Activated naive CD4-positive, alpha-beta T cell treated with anti-CD3 and anti-CD28 coated beads for 36 hours (primary cell): Measurements from ENCODE around the gene SFXN5. TPM values are rescaled to one million over a fixed set of nuclear protein-coding genes. Genes with fewer than 3 reads are reported as not detected.

ENCODE experiments used
- CTCF ChIA-PET: fragments of 350-600 bp; sonication (Branson Sonifier 250); formaldehyde crosslinking; loops from one replicate; lab custom pipeline; 2021; ENCODE audit warnings: antibody characterized with exemption; lab: Charles Lee
- DNase-seq: peaks from one replicate; pipeline ENCODE4 v3.0.0-alpha.2; 2020
- H3K27ac Mint-ChIP-seq: one replicate; pipeline ENCODE4 v1.8.0; 2021; ENCODE audit warnings: mild to moderate bottlenecking, mixed read lengths
- H3K27me3 Mint-ChIP-seq: one replicate; pipeline ENCODE4 v1.8.0; 2021; ENCODE audit warnings: low read depth, mixed read lengths
- H3K36me3 Mint-ChIP-seq: one replicate; pipeline ENCODE4 v1.8.0; 2021; ENCODE audit warnings: low read depth, mixed read lengths
- H3K4me1 Mint-ChIP-seq: one replicate; pipeline ENCODE4 v1.8.0; 2021; ENCODE audit warnings: low read depth, mixed read lengths
- H3K4me3 Mint-ChIP-seq: one replicate; pipeline ENCODE4 v1.8.0; 2021; ENCODE audit warnings: mild to moderate bottlenecking, moderate library complexity, mixed read lengths
- H3K9me3 Mint-ChIP-seq: one replicate; pipeline ENCODE4 v1.8.0; 2021; ENCODE audit warnings: mixed read lengths
- intact Hi-C: fragments of 100-400 bp; cut with micrococcal nuclease; formaldehyde crosslinking; loops from one replicate; pipeline ENCODE4 v1.15.1; 2023
- total RNA-seq, 2 experiments: library from RNA; stranded (reverse); gene quantifications; one replicate each; pipeline ENCODE4 v1.2.3, GENCODE V29; 2021

The SFXN5 gene
- total RNA-seq, 2 experiments from 2014 or later, result 5.3 to 6.8 TPM

DNA sequence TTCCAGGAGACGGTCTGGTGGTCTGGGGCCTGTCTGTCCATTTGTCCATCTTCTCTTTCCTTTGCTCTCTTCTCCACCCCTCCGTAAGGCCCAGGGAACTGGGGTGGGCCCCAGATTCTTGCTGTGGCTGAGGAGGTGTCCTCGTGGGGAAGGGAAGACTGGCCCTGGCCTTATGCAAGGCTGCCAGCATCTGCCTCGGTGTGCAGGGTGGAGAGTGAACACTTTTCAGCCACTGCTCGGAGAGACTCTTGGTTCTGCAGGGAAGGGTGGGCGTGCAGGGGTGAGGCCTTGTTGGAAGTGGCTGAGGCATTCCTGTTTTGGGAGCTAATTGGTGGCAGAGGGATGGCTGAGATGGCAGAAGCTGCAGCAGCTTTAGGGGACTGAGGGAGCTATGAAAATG is 131.2 kb downstream of the SFXN5 start:
- intact Hi-C loops, result no loop called here
- CTCF ChIA-PET, result interaction anchor here (2.1 kb wide), 1 partner anchor 47 kb away, joined by 6 read pairs; no protein-coding TSS in a partner anchor

DNA sequence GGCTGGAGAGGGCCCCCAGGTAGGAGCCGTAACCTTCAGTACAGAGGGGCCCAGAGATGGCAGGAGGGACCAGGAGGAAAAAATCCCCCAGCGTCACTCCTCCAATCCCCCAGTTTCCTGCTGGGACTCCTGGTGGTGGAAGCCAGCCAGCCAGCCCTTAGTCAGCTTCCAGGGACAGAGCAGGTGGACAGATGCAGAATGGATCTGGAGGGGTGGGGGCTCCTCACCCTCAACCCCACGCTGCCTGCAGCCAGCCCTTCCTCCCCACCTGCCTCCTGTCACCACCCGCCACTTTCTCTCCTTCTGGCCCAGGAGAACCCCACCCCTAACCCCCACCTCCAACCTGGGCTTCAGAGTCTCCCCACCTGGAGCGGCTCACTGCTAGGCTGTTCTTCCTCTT is 133.1 kb downstream of the SFXN5 start:
- no peaks in the 10 kb centered on the region for H3K36me3 Mint-ChIP-seq
- intact Hi-C loops, result no loop called here
- CTCF ChIA-PET, result no interaction called here
- no peaks in the 10 kb centered on the region for H3K9me3 Mint-ChIP-seq
- DNase-seq, result no peak
- no peak overlapping the region for H3K27ac Mint-ChIP-seq
- no peaks in the 10 kb centered on the region for H3K4me1 Mint-ChIP-seq
- no peak overlapping the region for H3K4me3 Mint-ChIP-seq
- H3K27me3 Mint-ChIP-seq, result peaks cover 4% of the 10 kb centered on the region

More for the DNA sequence above, 131.2 kb downstream of the SFXN5 start:
- DNase-seq, result no peak
- H3K27ac Mint-ChIP-seq, result no peak overlapping the region
- H3K9me3 Mint-ChIP-seq, result no peaks in the 10 kb centered on the region
- peaks cover 4% of the 10 kb centered on the region for H3K27me3 Mint-ChIP-seq
- no peak overlapping the region for H3K4me3 Mint-ChIP-seq
- no peaks in the 10 kb centered on the region for H3K4me1 Mint-ChIP-seq
- H3K36me3 Mint-ChIP-seq, result no peaks in the 10 kb centered on the region

DNA sequence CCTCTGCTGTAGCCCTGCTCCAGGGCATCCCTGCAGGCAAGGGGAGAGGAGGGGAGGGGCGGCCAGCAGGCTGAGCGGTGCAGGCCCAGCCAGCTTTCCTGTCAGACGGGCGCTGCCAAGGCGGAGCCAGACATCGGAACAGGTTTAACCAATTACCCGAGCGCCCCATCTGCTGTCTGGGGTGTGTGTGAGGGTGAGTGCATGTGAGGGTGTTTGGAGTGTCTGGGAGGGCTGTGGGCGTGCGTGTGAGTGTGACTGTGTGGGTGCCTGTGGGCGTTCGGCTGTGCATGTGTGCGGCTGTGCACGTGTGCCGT is 134.2 kb downstream of the SFXN5 start:
- Mint-ChIP-seq H3K4me3 (no peak overlapping the region), H3K27me3 (peaks cover 4% of the 10 kb centered on the region), H3K4me1 (no peaks in the 10 kb centered on the region), H3K27ac (no peak overlapping the region), H3K9me3 (no peaks in the 10 kb centered on the region), H3K36me3 (no peaks in the 10 kb centered on the region)
- intact Hi-C loops, result no loop called here
- DNase-seq, result no peak
- CTCF ChIA-PET, result no interaction called here

DNA sequence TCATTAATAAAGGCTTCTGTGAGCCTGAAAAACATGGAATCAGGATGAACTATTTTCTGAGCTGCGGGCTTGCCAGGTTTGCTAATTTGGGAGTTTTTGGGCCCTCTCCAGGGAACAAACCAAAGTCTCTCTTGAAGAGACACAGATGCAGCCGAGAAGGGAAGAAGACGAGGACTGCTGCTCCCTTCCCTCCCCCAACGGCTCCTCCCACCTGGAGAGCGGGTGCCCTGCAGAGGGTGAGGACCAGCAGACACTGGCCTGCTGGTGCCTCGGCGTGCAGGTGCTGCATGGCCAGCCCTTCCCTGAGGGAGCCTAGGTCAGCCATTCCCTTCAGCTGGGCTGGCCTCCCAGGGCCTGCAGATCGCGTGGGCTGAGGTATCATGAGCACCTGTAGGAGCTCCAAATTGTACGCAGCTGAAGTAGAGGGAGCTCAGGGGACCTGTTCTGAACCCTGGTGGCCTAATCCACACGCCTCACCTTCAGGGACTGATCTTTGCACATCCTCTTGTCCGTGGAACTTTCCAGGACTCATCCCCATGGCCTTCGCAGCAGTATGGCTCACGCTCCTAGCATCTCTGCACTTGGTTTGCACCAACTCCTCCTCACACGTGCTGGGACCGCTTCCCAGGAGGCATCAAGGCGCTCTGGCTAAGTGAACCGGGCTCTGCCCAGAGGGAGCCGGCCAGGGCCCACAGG is 134.7 kb downstream of the SFXN5 start:
- peaks cover 4% of the 10 kb centered on the region for H3K27me3 Mint-ChIP-seq
- no peaks in the 10 kb centered on the region for H3K9me3 Mint-ChIP-seq
- CTCF ChIA-PET, result no interaction called here
- intact Hi-C loops, result no loop called here
- H3K36me3 Mint-ChIP-seq, result no peaks in the 10 kb centered on the region
- no peak overlapping the region for H3K4me3 Mint-ChIP-seq
- no peaks in the 10 kb centered on the region for H3K4me1 Mint-ChIP-seq
- DNase-seq, result no peak
- H3K27ac Mint-ChIP-seq, result no peak overlapping the region

GRCh38 chr2:72935611-72935957 is 135.9 kb downstream of the SFXN5 start:
- no peaks in the 10 kb centered on the region for H3K9me3 Mint-ChIP-seq
- peaks cover 6% of the 10 kb centered on the region for H3K27me3 Mint-ChIP-seq
- DNase-seq, result no peak
- no peaks in the 10 kb centered on the region for H3K36me3 Mint-ChIP-seq
- CTCF ChIA-PET, result interaction anchor here (0.7 to 1.3 kb wide), 3 partner anchors 17 to 43 kb away, joined by 3 to 5 read pairs (median 4); no protein-coding TSS in a partner anchor
- H3K4me1 Mint-ChIP-seq, result no peaks in the 10 kb centered on the region
- H3K4me3 Mint-ChIP-seq, result no peak overlapping the region
- intact Hi-C loops, result loop anchor here (1.0 kb wide), 1 partner anchor 42 kb away; no protein-coding TSS in a partner anchor
- no peak overlapping the region for H3K27ac Mint-ChIP-seq

GRCh38 chr2:72934683-72935610 is 136.6 kb downstream of the SFXN5 start:
- H3K36me3 Mint-ChIP-seq, result no peaks in the 10 kb centered on the region
- no peak overlapping the region for H3K4me3 Mint-ChIP-seq
- intact Hi-C loops, result loop anchor here (1.0 kb wide), 1 partner anchor 42 kb away; no protein-coding TSS in a partner anchor
- no peaks in the 10 kb centered on the region for H3K9me3 Mint-ChIP-seq
- peaks cover 6% of the 10 kb centered on the region for H3K27me3 Mint-ChIP-seq
- no peaks in the 10 kb centered on the region for H3K4me1 Mint-ChIP-seq
- CTCF ChIA-PET, result interaction anchor here (0.7 to 1.3 kb wide), 3 partner anchors 18 to 42 kb away, joined by 3 to 5 read pairs (median 4); no protein-coding TSS in a partner anchor
- no peak for DNase-seq
- H3K27ac Mint-ChIP-seq, result no peak overlapping the region

GRCh38 chr2:72933646-72934151 is 137.8 kb downstream of the SFXN5 start:
- peaks cover 6% of the 10 kb centered on the region for H3K27me3 Mint-ChIP-seq
- H3K4me1 Mint-ChIP-seq, result no peaks in the 10 kb centered on the region
- DNase-seq, result no peak
- H3K9me3 Mint-ChIP-seq, result no peaks in the 10 kb centered on the region
- no peak overlapping the region for H3K27ac Mint-ChIP-seq
- H3K36me3 Mint-ChIP-seq, result no peaks in the 10 kb centered on the region
- CTCF ChIA-PET, result interaction anchor here (1.2 kb wide), 1 partner anchor 46 kb away, joined by 3 read pairs; the partner anchor contains the start of gene SPR
- no peak overlapping the region for H3K4me3 Mint-ChIP-seq
- intact Hi-C loops, result no loop called here

GRCh38 chr2:72933207-72933606 is 138.3 kb downstream of the SFXN5 start:
- Mint-ChIP-seq H3K9me3 (no peaks in the 10 kb centered on the region), H3K27me3 (peaks cover 6% of the 10 kb centered on the region), H3K4me3 (no peak overlapping the region), H3K27ac (no peak overlapping the region), H3K4me1 (no peaks in the 10 kb centered on the region), H3K36me3 (no peaks in the 10 kb centered on the region)
- no peak for DNase-seq
- CTCF ChIA-PET, result interaction anchor here (1.2 kb wide), 1 partner anchor 46 kb away, joined by 3 read pairs; the partner anchor contains the start of gene SPR
- intact Hi-C loops, result no loop called here

GRCh38 chr2:72932805-72933204 is 138.7 kb downstream of the SFXN5 start:
- Mint-ChIP-seq H3K27ac (no peak overlapping the region), H3K36me3 (no peaks in the 10 kb centered on the region), H3K4me1 (no peaks in the 10 kb centered on the region), H3K4me3 (no peak overlapping the region), H3K9me3 (no peaks in the 10 kb centered on the region), H3K27me3 (peaks cover 6% of the 10 kb centered on the region)
- intact Hi-C loops, result no loop called here
- DNase-seq, result no peak
- CTCF ChIA-PET, result interaction anchor here (1.2 kb wide), 1 partner anchor 45 kb away, joined by 3 read pairs; the partner anchor contains the start of gene SPR

DNA sequence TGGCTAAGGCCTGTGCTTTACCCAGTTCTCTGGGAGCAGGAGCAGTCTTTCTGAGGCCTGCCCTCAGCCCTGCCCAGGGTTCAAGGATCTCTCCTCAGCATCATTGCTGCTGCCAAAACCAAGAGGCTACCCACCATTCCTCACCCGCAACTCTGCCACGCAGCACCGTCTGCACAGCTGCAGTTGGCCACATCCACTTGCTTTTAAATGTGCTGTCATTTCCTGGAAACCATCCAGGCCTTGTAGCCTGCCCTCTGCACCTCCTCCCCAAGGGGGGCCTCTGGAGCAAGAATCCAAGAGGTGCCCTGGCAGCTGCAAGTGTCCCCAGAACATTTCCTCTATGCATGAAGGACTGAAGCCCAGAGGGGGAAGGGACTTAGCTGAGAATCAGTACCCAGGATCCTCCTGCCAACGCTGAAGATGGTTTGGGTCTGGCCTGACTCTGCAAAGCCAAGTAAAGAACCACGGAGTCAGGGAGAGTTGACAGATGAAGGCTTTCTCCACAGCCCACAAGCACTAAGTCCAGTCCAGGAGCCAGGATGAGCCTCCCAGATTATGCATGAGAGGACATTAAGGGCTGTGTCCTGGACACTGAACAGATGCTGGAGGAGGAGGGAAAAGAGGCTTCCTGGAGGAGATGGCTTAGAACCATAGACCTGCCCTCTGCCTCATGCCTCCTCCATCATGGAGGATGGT is 139.3 kb downstream of the SFXN5 start:
- no peak for DNase-seq
- Mint-ChIP-seq H3K36me3 (no peaks in the 10 kb centered on the region), H3K9me3 (no peaks in the 10 kb centered on the region), H3K27me3 (peaks cover 6% of the 10 kb centered on the region), H3K4me1 (no peaks in the 10 kb centered on the region), H3K27ac (no peak overlapping the region), H3K4me3 (no peak overlapping the region)
- CTCF ChIA-PET, result interaction anchor here (1.2 kb wide), 1 partner anchor 45 kb away, joined by 3 read pairs; the partner anchor contains the start of gene SPR
- intact Hi-C loops, result no loop called here

GRCh38 chr2:72931280-72931910 is 140.1 kb downstream of the SFXN5 start:
- peaks cover 6% of the 10 kb centered on the region for H3K27me3 Mint-ChIP-seq
- H3K36me3 Mint-ChIP-seq, result no peaks in the 10 kb centered on the region
- no peak overlapping the region for H3K4me3 Mint-ChIP-seq
- H3K27ac Mint-ChIP-seq, result no peak overlapping the region
- H3K4me1 Mint-ChIP-seq, result no peaks in the 10 kb centered on the region
- CTCF ChIA-PET, result no interaction called here
- no peak for DNase-seq
- no peaks in the 10 kb centered on the region for H3K9me3 Mint-ChIP-seq
- intact Hi-C loops, result no loop called here
